LNCAP (cell line): ENCODE measurements around the gene ASTL.

Experiments used
- CTCF ChIP-seq: fragments of 450-650 bp; IDR thresholded peaks from 2 replicates; pipeline ENCODE4 v1.5.1; 2017; ENCODE audit warnings: mild to moderate bottlenecking

Gene ASTL

GRCh38 chr2:96142217-96143113, 4.2 kb upstream of the ASTL start:
- TF ChIP-seq CTCF = no peak

GRCh38 chr2:96140941-96141623, 2.8 kb upstream of the ASTL start:
- no peak for TF ChIP-seq CTCF

GRCh38 chr2:96139181-96139758, 968 bp upstream of the ASTL start:
- TF ChIP-seq CTCF = no peak

GRCh38 chr2:96137321-96138178, 752 bp downstream of the ASTL start:
- TF ChIP-seq CTCF = no peak

- TF ChIP-seq CTCF = no peak
Observed at GRCh38 chr2:96136129-96136720, 2.1 kb downstream of the ASTL start.

GRCh38 chr2:96135621-96136020, 2.7 kb downstream of the ASTL start:
- TF ChIP-seq CTCF = no peak

GRCh38 chr2:96135171-96135570, 3.1 kb downstream of the ASTL start:
- no peak for TF ChIP-seq CTCF
